Fibroblast of mammary gland (primary cell): Measurements from ENCODE around the gene EFCAB5.

Experiments
- DNase-seq: peaks from one replicate; pipeline ENCODE4 v3.0.0-alpha.2; 2010; ENCODE audit warnings: low read depth
- H3K4me3 ChIP-seq: 2 replicates; pipeline ENCODE4 v1.5.1; 2011; ENCODE audit warnings: low read depth, mild to moderate bottlenecking, low read length, moderate library complexity; ENCODE audit not compliant: control insufficient read depth
- TF ChIP-seq, protein P1 (sequence below): conservative IDR thresholded peaks from 2 replicates; pipeline ENCODE4 v1.5.1; 2011; ENCODE audit warnings: low read depth, low read length, inconsistent platforms; ENCODE audit not compliant: control insufficient read depth, insufficient read depth

The EFCAB5 gene

DNA sequence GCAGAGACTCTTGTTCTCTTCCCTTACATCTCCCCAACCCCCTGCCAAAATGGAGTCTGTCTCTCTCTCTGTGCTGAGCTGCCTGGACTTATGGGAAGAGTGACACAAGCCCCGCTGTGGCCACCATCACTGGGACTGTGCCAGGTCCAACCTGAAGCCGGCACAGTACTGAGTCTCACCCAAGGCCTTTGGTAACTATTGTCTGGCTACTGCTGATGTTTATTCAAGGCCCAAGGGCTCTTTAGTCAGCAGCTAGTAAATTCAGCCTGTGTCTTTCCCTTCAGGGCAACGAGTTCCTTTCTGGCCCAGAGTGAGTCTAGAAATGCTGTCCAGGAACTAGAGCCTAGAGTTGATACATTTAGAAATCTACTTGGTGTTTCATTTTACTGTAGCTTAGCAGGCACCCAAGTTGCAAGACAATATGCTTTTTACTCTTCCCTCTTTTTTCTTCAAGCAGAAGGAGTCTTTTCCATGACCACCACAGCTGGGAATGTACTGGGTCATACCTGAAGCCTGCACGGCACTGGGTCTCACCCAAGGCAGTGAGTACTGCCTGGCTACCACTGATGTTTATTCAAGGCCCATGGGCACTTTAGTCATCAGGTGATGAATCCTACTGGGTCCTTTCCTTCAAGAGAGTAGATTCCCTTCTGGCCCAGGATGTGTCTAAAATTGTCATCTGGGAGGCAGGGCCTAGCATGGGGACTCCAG is 17.7 kb downstream of the EFCAB5 start:
- peak; percentile 26 for DNase-seq
- TF ChIP-seq, protein P1, sequence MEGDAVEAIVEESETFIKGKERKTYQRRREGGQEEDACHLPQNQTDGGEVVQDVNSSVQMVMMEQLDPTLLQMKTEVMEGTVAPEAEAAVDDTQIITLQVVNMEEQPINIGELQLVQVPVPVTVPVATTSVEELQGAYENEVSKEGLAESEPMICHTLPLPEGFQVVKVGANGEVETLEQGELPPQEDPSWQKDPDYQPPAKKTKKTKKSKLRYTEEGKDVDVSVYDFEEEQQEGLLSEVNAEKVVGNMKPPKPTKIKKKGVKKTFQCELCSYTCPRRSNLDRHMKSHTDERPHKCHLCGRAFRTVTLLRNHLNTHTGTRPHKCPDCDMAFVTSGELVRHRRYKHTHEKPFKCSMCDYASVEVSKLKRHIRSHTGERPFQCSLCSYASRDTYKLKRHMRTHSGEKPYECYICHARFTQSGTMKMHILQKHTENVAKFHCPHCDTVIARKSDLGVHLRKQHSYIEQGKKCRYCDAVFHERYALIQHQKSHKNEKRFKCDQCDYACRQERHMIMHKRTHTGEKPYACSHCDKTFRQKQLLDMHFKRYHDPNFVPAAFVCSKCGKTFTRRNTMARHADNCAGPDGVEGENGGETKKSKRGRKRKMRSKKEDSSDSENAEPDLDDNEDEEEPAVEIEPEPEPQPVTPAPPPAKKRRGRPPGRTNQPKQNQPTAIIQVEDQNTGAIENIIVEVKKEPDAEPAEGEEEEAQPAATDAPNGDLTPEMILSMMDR: no peak
- H3K4me3 ChIP-seq: no peak overlapping the region

DNA sequence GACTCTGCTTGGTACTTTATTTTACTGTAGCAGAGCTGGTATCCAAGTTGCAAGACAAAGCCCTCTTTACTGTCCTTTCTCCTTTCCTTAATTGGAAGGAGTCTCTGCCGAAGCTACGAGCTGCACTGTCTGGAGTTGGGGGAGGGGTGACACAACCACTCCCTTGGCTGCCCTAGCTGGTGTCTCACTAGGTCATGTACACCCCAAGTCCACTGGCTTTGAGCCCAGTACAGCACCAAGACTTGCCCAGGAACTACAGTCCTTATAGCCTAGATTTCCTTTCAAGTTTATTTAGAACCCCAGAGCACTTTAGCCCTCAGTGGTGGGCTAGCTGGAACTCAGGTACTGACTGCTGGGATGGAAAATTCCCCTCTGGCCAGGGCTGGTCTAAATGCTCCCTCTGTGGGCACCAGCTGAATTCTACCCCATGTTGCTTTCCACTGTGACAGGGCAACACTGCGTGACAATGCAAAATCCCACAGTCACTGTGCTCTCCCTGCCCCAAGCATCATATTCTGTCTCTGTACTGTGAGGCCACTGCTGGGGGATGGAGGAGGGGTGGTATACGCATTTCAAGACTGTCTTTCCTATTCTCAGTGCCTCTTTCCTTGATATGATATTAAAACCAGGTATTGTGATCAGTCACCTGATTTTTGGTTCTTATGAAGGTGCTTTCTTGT is 18.4 kb downstream of the EFCAB5 start:
- DNase-seq: peak; percentile 25

DNA sequence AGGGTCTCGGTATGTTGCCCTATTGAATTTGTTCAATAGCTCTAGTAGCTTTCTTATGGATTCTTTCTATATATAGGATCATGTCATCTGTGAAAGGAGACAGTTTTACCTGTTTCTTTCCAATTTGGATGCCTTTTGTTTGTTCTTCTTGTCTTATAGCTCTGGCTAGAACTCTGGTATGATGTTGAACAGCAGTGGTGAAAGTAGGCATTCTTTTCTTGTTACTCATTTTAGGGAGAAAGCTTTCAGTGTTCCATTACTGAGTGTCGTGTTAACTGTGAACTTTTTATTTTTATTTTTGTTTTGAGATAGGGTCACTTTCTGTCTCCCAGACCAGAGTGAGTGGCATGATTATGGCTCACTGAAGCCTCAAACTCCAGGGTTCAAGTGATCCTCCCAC is 21.2 kb downstream of the EFCAB5 start:
- no peak overlapping the region for H3K4me3 ChIP-seq

More for the DNA sequence above, 18.4 kb downstream of the EFCAB5 start:
- TF ChIP-seq, protein P1: no peak
- H3K4me3 ChIP-seq: no peak overlapping the region

DNA sequence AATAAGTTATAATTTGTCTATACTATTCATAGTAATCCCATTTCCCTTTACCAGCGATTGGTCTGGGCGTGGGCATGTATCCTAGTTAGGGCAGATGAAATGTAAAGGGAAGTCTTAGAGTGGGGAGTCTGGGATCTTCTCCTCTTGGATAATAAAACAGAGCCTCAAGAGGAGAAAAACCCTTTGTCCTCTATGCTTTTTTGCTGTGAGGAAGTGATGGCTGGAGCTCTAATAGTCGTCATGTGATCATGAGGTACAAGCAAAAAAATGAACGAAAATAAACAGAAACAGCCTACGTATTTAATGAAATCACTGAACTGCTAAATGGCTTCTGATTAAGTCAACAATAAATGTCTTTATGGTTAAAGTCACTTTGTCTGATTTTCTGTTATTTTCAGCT is 26.8 kb downstream of the EFCAB5 start:
- no peak overlapping the region for H3K4me3 ChIP-seq
- TF ChIP-seq, protein P1: no peak

More for the DNA sequence above, 21.2 kb downstream of the EFCAB5 start:
- TF ChIP-seq, protein P1: no peak
- peak; percentile 25 for DNase-seq

DNA sequence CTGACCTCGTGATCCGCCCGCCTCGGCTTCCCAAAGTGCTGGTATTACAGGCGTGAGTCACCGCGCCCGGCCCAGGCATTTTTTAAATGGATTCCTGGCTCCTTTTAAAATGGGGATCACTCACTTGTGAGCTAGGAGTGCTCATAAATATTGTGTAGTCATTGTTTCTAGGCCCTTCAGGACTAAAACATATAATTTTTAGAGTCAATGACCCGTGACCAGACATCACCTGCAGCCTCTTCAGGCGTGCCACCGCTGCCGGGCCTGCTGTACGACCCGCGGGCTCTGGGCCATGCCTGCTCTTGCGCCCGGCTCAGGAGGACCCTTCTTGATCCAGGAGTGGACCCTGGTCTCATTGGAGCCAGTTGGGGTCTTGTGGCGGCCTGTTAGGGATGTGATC is 30.8 kb downstream of the EFCAB5 start:
- DNase-seq: no peak
- TF ChIP-seq, protein P1: no peak
- H3K4me3 ChIP-seq: no peak overlapping the region

More for the DNA sequence above, 26.8 kb downstream of the EFCAB5 start:
- no peak for DNase-seq

DNA sequence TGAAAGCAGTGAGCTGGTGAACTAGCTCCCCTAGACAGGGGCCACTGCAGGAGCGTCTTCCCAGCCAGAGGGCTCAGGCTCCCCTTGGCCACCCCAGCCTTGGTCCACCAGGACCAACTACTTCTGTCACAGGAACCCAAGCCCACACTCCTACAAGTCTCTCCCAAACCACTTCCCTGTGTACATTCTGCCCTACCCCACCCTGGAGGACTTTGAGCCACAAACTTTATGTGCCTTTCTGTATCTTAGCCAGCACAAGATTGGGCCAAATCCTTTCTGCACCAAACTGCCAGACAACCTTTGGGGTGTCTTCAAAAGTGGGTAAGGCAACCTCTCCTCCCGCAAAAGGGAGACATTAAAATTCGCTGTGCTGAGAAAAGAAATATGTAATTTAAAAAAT is 31.6 kb downstream of the EFCAB5 start:
- TF ChIP-seq, protein P1: no peak
- H3K4me3 ChIP-seq: no peak overlapping the region
- no peak for DNase-seq
